GM23338 (cell line): ENCODE measurements around the gene PARD3. TPM values are rescaled to one million over a fixed set of nuclear protein-coding genes. Genes with fewer than 3 reads are reported as not detected.

Experiments
- ATAC-seq: fragments of 200-7000 bp; cut with Tn5 transposase; 3 replicates; pipeline ENCODE4 v1.9.1; 2020
- DNase-seq: peaks from one replicate; pipeline ENCODE4 v3.0.0-alpha.2; 2015; ENCODE audit warnings: low spot score
- H2AFZ ChIP-seq: fragments of 200-600 bp; sonication (generic); 2 replicates; pipeline ENCODE4 v1.8.0; 2016; ENCODE audit warnings: antibody characterized with exemption, mild to moderate bottlenecking, moderate library complexity
- H3F3A ChIP-seq: fragments of 200-600 bp; sonication (generic); replicated peaks from 2 replicates; pipeline ENCODE4 v1.8.0; 2017; ENCODE audit warnings: antibody characterized with exemption, mixed run types, low read depth
- H3K27ac ChIP-seq: fragments of 200-600 bp; sonication (generic); 2 replicates; pipeline ENCODE4 v1.6.1; 2016; ENCODE audit warnings: low read depth
- H3K27me3 ChIP-seq: fragments of 200-600 bp; sonication (generic); 2 replicates; pipeline ENCODE4 v1.8.0; 2016; ENCODE audit warnings: mild to moderate bottlenecking, mixed run types, moderate library complexity; ENCODE audit not compliant: insufficient read depth
- H3K36me3 ChIP-seq: fragments of 200-600 bp; sonication (generic); 2 replicates; pipeline ENCODE4 v1.8.0; 2016; ENCODE audit warnings: mild to moderate bottlenecking; ENCODE audit not compliant: insufficient read depth
- H3K4me1 ChIP-seq: fragments of 200-600 bp; sonication (generic); 2 replicates; pipeline ENCODE4 v1.8.0; 2016; ENCODE audit warnings: mild to moderate bottlenecking, moderate library complexity; ENCODE audit not compliant: insufficient read depth
- H3K4me2 ChIP-seq: fragments of 200-600 bp; sonication (generic); 2 replicates; pipeline ENCODE4 v1.7.1; 2017; ENCODE audit warnings: mixed run types
- H3K4me3 ChIP-seq: fragments of 200-600 bp; sonication (generic); 2 replicates; pipeline ENCODE4 v1.6.1; 2016; ENCODE audit warnings: mixed run types
- H3K79me2 ChIP-seq: fragments of 200-600 bp; sonication (generic); replicated peaks from 2 replicates; pipeline ENCODE4 v1.8.0; 2017; ENCODE audit warnings: mild to moderate bottlenecking; ENCODE audit not compliant: insufficient read depth
- H3K9me2 ChIP-seq: fragments of 200-600 bp; sonication (generic); 2 replicates; pipeline ENCODE4 v1.8.0; 2017; ENCODE audit not compliant: insufficient read depth
- H4K20me1 ChIP-seq: fragments of 200-600 bp; sonication (generic); replicated peaks from 2 replicates; pipeline ENCODE4 v1.8.0; 2017; ENCODE audit warnings: mild to moderate bottlenecking; ENCODE audit not compliant: insufficient read depth
- H3K27ac Mint-ChIP-seq: 2 replicates; pipeline ENCODE4 v1.8.0; 2020; ENCODE audit warnings: inconsistent platforms, mild to moderate bottlenecking, moderate library complexity, mixed read lengths
- H3K27me3 Mint-ChIP-seq: 3 replicates; pipeline ENCODE4 v1.8.0; 2022; ENCODE audit warnings: low read depth, mild to moderate bottlenecking, moderate library complexity, mixed read lengths, inconsistent platforms; ENCODE audit not compliant: insufficient read depth, poor library complexity
- H3K36me3 Mint-ChIP-seq: 3 replicates; pipeline ENCODE4 v1.8.0; 2021; ENCODE audit warnings: low read depth, mild to moderate bottlenecking, inconsistent platforms, moderate library complexity, mixed read lengths
- H3K4me1 Mint-ChIP-seq: 3 replicates; pipeline ENCODE4 v1.8.0; 2020; ENCODE audit warnings: mild to moderate bottlenecking, inconsistent platforms, mixed read lengths
- H3K4me3 Mint-ChIP-seq: 3 replicates; pipeline ENCODE4 v1.8.0; 2021; ENCODE audit warnings: moderate library complexity, mild to moderate bottlenecking, inconsistent platforms, mixed read lengths
- H3K9me3 Mint-ChIP-seq: 3 replicates; pipeline ENCODE4 v1.8.0; 2020; ENCODE audit warnings: moderate library complexity, mild to moderate bottlenecking, inconsistent platforms, mixed read lengths
- CREB1 ChIP-seq: fragments of 250-450 bp; sonication (Bioruptor Pico); IDR thresholded peaks from 2 replicates; pipeline ENCODE4 v1.5.0; 2020; ENCODE audit warnings: low read depth, mild to moderate bottlenecking, moderate library complexity
- CTCF ChIP-seq, 2 experiments: fragments of 200-600 bp in 1 of 2; sonication (generic) in 1 of 2; conservative IDR thresholded peaks; 2 replicates each; pipeline versions ENCODE4 v1.5.1 to v1.6.1; 2016 to 2017; ENCODE audit warnings: antibody characterized with exemption in 2 of 2, low read depth in 2 of 2, mild to moderate bottlenecking in 2 of 2, moderate library complexity in 1 of 2
- EZH2 ChIP-seq: fragments of 200-600 bp; sonication (generic); IDR thresholded peaks from one replicate; pipeline ENCODE4 v1.8.0; 2017; ENCODE audit warnings: antibody characterized with exemption, mild to moderate bottlenecking, low read depth; ENCODE audit not compliant: unreplicated experiment
- NANOG ChIP-seq: IDR thresholded peaks from 2 replicates; pipeline ENCODE4 v1.6.1; 2016; ENCODE audit warnings: antibody characterized with exemption, borderline replicate concordance
- POLR2AphosphoS5 ChIP-seq: IDR thresholded peaks from 2 replicates; pipeline ENCODE4 v1.6.1; 2016; ENCODE audit warnings: antibody characterized with exemption, low read depth
- ZNF114 ChIP-seq: fragments of 250-450 bp; sonication (Bioruptor Pico); IDR thresholded peaks from 2 replicates; pipeline ENCODE4 v1.5.0; 2020; ENCODE audit warnings: mild to moderate bottlenecking, moderate library complexity
- ZNF331 ChIP-seq: fragments of 250-450 bp; sonication (Bioruptor Pico); IDR thresholded peaks from 2 replicates; pipeline ENCODE4 v1.5.0; 2020; ENCODE audit warnings: low read depth, mild to moderate bottlenecking, moderate library complexity
- polyA plus RNA-seq: library from polyadenylated mRNA; unstranded; fragments of >200 nt; fragmentation: Nextera tagmentation; extraction: Ambion mirVana; gene quantifications from 2 replicates; pipeline ENCODE4 v1.2.1, GENCODE V29; 2016
- total RNA-seq: library from RNA; depleted of rRNA; stranded (reverse); fragments of >200 nt; shearing (Covaris generic); gene quantifications from 2 replicates; pipeline ENCODE4 v1.2.3, GENCODE V29; 2014

The PARD3 gene
- total and polyA plus RNA-seq, 2 experiments from 2014 or later = 30.2 to 51.4 TPM

- H3K4me2 ChIP-seq = no peak overlapping the region
- peaks cover 5% of the 10 kb centered on the region for H3K27me3 Mint-ChIP-seq
- H3K9me3 Mint-ChIP-seq = no peaks in the 10 kb centered on the region
- no peaks in the 10 kb centered on the region; the same call in 1 of the 2 replicates for H3K4me1 ChIP-seq
- no peak overlapping the region for H2AFZ ChIP-seq
- no peaks in the 10 kb centered on the region for H3F3A ChIP-seq
- H4K20me1 ChIP-seq = peaks cover 6% of the 10 kb centered on the region; the same call in 1 of the 2 replicates
- no peak for TF ChIP-seq ZNF331 (CRISPR knock-in tag)
- peak; percentile 53 to 57 for TF ChIP-seq CTCF (conservative IDR thresholded peaks at IDR 0.05; ENCODE audit: low read depth in 2 of 2)
- H3K4me1 Mint-ChIP-seq = peaks cover 29% of the 10 kb centered on the region
- no peak overlapping the region for H3K27ac ChIP-seq
- H3K27ac Mint-ChIP-seq = no peak overlapping the region
- H3K36me3 Mint-ChIP-seq = no peaks in the 10 kb centered on the region
- no peaks in the 10 kb centered on the region for H3K36me3 ChIP-seq
- peaks cover 58% of the 10 kb centered on the region for H3K79me2 ChIP-seq
- H3K9me2 ChIP-seq = no peaks in the 10 kb centered on the region
- no peak overlapping the region for H3K4me3 Mint-ChIP-seq
- H3K27me3 ChIP-seq = no peaks in the 10 kb centered on the region
- DNase-seq = peak; percentile 46
- no peak overlapping the region for H3K4me3 ChIP-seq
- ATAC-seq = no peak
Observed at GRCh38 chr10:34677591-34677990, 137.5 kb downstream of the PARD3 start.

GRCh38 chr10:34677132-34677531 is 138.0 kb downstream of the PARD3 start:
- Histone ChIP-seq H3F3A (no peaks in the 10 kb centered on the region), H3K4me2 (no peak overlapping the region), H3K79me2 (peaks cover 57% of the 10 kb centered on the region), H3K27me3 (no peaks in the 10 kb centered on the region), H3K36me3 (no peaks in the 10 kb centered on the region), H2AFZ (no peak overlapping the region), H4K20me1 (peaks cover 4% of the 10 kb centered on the region; the same call in 1 of the 2 replicates), H3K27ac (no peak overlapping the region), H3K4me3 (no peak overlapping the region), H3K9me2 (no peaks in the 10 kb centered on the region), H3K4me1 (no peaks in the 10 kb centered on the region; the same call in 1 of the 2 replicates)
- Mint-ChIP-seq H3K27ac (no peak overlapping the region), H3K9me3 (no peaks in the 10 kb centered on the region), H3K36me3 (no peaks in the 10 kb centered on the region), H3K27me3 (peaks cover 5% of the 10 kb centered on the region), H3K4me1 (peaks cover 29% of the 10 kb centered on the region), H3K4me3 (no peak overlapping the region)
- no peak for DNase-seq
- ATAC-seq = no peak
- no peak for TF ChIP-seq NANOG
- no peak for TF ChIP-seq EZH2
- TF ChIP-seq CREB1 (CRISPR knock-in tag) = no peak
- TF ChIP-seq ZNF331 (CRISPR knock-in tag) = no peak
- no peak for TF ChIP-seq CTCF (conservative IDR thresholded peaks at IDR 0.05; ENCODE audit: low read depth in 2 of 2)
- no peak for TF ChIP-seq ZNF114 (CRISPR knock-in tag)
- TF ChIP-seq POLR2AphosphoS5 = no peak
